ENCODE measurements around the gene CST4. TPM values are rescaled to one million over a fixed set of nuclear protein-coding genes. Genes with fewer than 3 reads are reported as not detected.
A peak's percentile ranks its signal among the peaks of the same experiment; 100 is the strongest.
"Not testable (repeated sequence)": the region's sequence is repeated elsewhere in the genome, so short reads cannot be mapped to it uniquely, and the experiment has no call there.

CST4 gene
- total RNA-seq: not detected
- long read RNA-seq: 0 reads

- H3K27ac ChIP-seq; ATAC-seq; H3K4me3 ChIP-seq; H3K9me3 ChIP-seq; H3K36me3 ChIP-seq; H3K27me3 ChIP-seq (ENCODE audit: low read depth); DNase-seq; H3K4me1 ChIP-seq; intact Hi-C loops (cut with DNase I): not testable (repeated sequence)
Measured at GRCh38 chr20:23688684-23689398, at the start of gene CST4. Gene CST4, minus strand, starts transcription at chr20:23689038. Its CDS starts 69 bp downstream, at chr20:23688969.

DNA sequence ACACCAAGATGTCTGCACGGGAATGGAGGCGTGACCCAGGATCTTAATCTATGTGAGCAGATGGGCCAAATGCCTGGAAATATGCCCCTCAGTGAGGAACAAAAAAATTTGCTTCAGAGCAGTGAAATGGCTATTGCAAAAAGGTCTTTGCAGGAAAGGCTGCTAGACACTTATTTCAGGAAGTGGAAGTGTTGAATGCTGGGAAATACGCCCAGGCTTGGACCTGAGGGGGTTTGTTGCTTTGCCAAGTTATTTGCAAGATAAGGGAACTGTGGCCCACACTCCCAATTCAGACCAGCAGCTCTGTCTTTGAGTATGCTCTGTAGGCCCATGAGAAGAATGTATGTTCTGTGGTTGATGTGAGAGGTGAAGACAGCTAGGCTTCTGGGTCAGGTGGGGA is 46.6 kb upstream of the CST4 start:
- H3K9me3 ChIP-seq; intact Hi-C loops (cut with DNase I); H3K4me3 ChIP-seq: not testable (repeated sequence)

GRCh38 chr20:23734949-23735348 is 46.1 kb upstream of the CST4 start:
- ATAC-seq: peak; percentile 19 to 77
- H3K4me1 ChIP-seq; DNase-seq; H3K36me3 ChIP-seq; H3K27me3 ChIP-seq (ENCODE audit: low read depth); H3K9me3 ChIP-seq; intact Hi-C loops (cut with DNase I); H3K4me3 ChIP-seq; H3K27ac ChIP-seq: not testable (repeated sequence)

More for the DNA sequence above, 46.6 kb upstream of the CST4 start:
- H3K27ac ChIP-seq; ATAC-seq; H3K4me1 ChIP-seq; H3K36me3 ChIP-seq; H3K27me3 ChIP-seq (ENCODE audit: low read depth); DNase-seq: not testable (repeated sequence)

GRCh38 chr20:23734440-23734839 is 45.6 kb upstream of the CST4 start:
- H3K27me3 ChIP-seq (ENCODE audit: low read depth); ATAC-seq; DNase-seq; H3K4me3 ChIP-seq; H3K4me1 ChIP-seq; intact Hi-C loops (cut with DNase I); H3K36me3 ChIP-seq; H3K27ac ChIP-seq; H3K9me3 ChIP-seq: not testable (repeated sequence)

DNA sequence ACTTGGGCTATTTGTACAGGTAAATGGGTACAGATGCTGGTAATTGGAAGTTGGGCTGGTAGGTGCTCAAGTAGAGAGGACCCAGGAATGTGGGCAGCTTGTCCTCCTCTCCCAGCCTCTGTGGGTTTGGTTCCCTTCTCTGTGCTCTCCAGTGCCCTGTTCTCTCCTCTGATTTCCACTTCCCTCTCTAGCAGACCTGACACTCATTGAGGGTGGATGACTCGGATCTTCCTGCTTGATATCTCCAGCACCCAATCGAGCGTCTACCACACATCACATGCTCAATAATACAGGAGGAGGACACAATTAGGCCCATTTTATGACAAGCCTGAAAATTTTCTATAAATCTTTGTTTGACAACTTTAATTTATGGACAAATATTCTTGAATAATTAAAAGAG is 38.2 kb upstream of the CST4 start:
- Histone ChIP-seq H3K4me1 (no peaks in the 10 kb centered on the region), H3K36me3 (no peaks in the 10 kb centered on the region), H3K9me3 (no peaks in the 10 kb centered on the region), H3K27me3 (ENCODE audit: low read depth) (no peaks in the 10 kb centered on the region), H3K27ac (no peak overlapping the region), H3K4me3 (no peak overlapping the region)
- no peak for DNase-seq
- no peak for ATAC-seq
- intact Hi-C loops (cut with DNase I): no loop called here
- no peak for TF ChIP-seq CTCF (IDR thresholded peaks at IDR 0.05)

DNA sequence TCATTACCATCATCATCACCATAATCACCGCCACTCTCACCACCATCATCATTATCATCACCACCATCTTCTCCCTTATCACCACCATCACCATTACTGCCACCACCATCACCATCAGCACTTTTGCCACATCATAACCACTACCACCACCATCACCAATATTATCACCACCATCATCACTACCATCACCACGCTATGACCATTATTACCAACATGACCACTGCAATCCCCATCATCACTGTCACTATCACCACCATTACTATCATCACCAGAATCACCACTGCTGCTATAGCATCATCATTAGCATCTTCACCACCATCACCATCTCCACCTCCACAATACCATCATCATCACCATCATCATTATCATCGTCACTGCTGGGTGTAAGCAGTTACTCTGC is 36.3 kb upstream of the CST4 start:
- no peak overlapping the region for H3K4me3 ChIP-seq
- H3K27me3 ChIP-seq (ENCODE audit: low read depth): no peaks in the 10 kb centered on the region
- H3K27ac ChIP-seq: no peak overlapping the region
- DNase-seq: no peak
- ATAC-seq: no peak
- no peaks in the 10 kb centered on the region for H3K36me3 ChIP-seq
- TF ChIP-seq CTCF (IDR thresholded peaks at IDR 0.05): no peak
- intact Hi-C loops (cut with DNase I): no loop called here
- no peaks in the 10 kb centered on the region for H3K9me3 ChIP-seq
- H3K4me1 ChIP-seq: no peaks in the 10 kb centered on the region

DNA sequence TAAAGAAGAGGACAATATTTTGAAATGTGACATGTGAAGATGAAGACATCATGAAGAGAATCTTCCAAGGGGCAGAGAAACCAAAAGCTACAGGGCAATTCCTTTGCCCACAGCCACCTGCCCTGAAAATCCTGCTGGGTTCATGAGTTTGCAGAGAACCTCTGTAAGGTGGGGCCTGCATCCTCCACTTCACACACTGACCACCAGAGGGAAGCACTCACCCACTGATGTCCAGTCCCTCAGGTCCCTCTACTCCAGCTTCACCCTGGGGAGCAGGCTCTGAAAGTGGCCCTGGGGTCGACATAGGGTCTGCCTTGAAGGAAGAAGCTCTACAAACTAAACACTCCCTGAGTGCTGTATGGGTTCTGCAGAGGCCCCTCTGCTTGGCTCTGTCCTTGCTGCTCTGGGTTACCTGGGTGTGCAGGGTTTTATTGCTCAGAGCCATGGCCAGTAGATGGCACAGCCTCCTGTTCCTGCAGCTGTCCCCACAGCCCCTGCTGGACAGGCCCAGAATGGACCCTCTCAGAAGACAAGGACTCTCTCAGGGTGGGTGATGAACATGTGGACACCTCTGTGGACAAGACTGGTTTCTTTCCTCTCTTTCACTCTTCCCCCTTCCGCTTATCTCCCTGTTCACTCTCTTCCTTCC is 34.9 kb upstream of the CST4 start:
- DNase-seq; H3K27ac ChIP-seq; H3K36me3 ChIP-seq; H3K4me3 ChIP-seq; H3K27me3 ChIP-seq (ENCODE audit: low read depth); intact Hi-C loops (cut with DNase I); H3K9me3 ChIP-seq; H3K4me1 ChIP-seq: not testable (repeated sequence)
- TF ChIP-seq CTCF (IDR thresholded peaks at IDR 0.05): peak; percentile 54
- peak; percentile 82 to 85 for ATAC-seq

GRCh38 chr20:23722851-23723250 is 34.0 kb upstream of the CST4 start:
- H3K36me3 ChIP-seq; H3K27me3 ChIP-seq (ENCODE audit: low read depth); H3K27ac ChIP-seq; ATAC-seq; H3K4me3 ChIP-seq; H3K9me3 ChIP-seq; intact Hi-C loops (cut with DNase I); DNase-seq; H3K4me1 ChIP-seq: not testable (repeated sequence)

Measured in lower lobe of right lung (tissue), 2 donors.